GM23338 (cell line): Measurements from ENCODE around the gene KAT2B. TPM values are rescaled to one million over a fixed set of nuclear protein-coding genes. Genes with fewer than 3 reads are reported as not detected.

Experiments
- ATAC-seq: fragments of 200-7000 bp; cut with Tn5 transposase; 3 replicates; pipeline ENCODE4 v1.9.1; 2020
- DNase-seq: peaks from one replicate; pipeline ENCODE4 v3.0.0-alpha.2; 2015; ENCODE audit warnings: low spot score
- H2AFZ ChIP-seq: fragments of 200-600 bp; sonication (generic); 2 replicates; pipeline ENCODE4 v1.8.0; 2016; ENCODE audit warnings: antibody characterized with exemption, mild to moderate bottlenecking, moderate library complexity
- H3F3A ChIP-seq: fragments of 200-600 bp; sonication (generic); replicated peaks from 2 replicates; pipeline ENCODE4 v1.8.0; 2017; ENCODE audit warnings: antibody characterized with exemption, mixed run types, low read depth
- H3K27ac ChIP-seq: fragments of 200-600 bp; sonication (generic); 2 replicates; pipeline ENCODE4 v1.6.1; 2016; ENCODE audit warnings: low read depth
- H3K27me3 ChIP-seq: fragments of 200-600 bp; sonication (generic); 2 replicates; pipeline ENCODE4 v1.8.0; 2016; ENCODE audit warnings: mild to moderate bottlenecking, mixed run types, moderate library complexity; ENCODE audit not compliant: insufficient read depth
- H3K36me3 ChIP-seq: fragments of 200-600 bp; sonication (generic); 2 replicates; pipeline ENCODE4 v1.8.0; 2016; ENCODE audit warnings: mild to moderate bottlenecking; ENCODE audit not compliant: insufficient read depth
- H3K4me1 ChIP-seq: fragments of 200-600 bp; sonication (generic); 2 replicates; pipeline ENCODE4 v1.8.0; 2016; ENCODE audit warnings: mild to moderate bottlenecking, moderate library complexity; ENCODE audit not compliant: insufficient read depth
- H3K4me2 ChIP-seq: fragments of 200-600 bp; sonication (generic); 2 replicates; pipeline ENCODE4 v1.7.1; 2017; ENCODE audit warnings: mixed run types
- H3K4me3 ChIP-seq: fragments of 200-600 bp; sonication (generic); 2 replicates; pipeline ENCODE4 v1.6.1; 2016; ENCODE audit warnings: mixed run types
- H3K79me2 ChIP-seq: fragments of 200-600 bp; sonication (generic); replicated peaks from 2 replicates; pipeline ENCODE4 v1.8.0; 2017; ENCODE audit warnings: mild to moderate bottlenecking; ENCODE audit not compliant: insufficient read depth
- H3K9me2 ChIP-seq: fragments of 200-600 bp; sonication (generic); 2 replicates; pipeline ENCODE4 v1.8.0; 2017; ENCODE audit not compliant: insufficient read depth
- H4K20me1 ChIP-seq: fragments of 200-600 bp; sonication (generic); replicated peaks from 2 replicates; pipeline ENCODE4 v1.8.0; 2017; ENCODE audit warnings: mild to moderate bottlenecking; ENCODE audit not compliant: insufficient read depth
- H3K27ac Mint-ChIP-seq: 2 replicates; pipeline ENCODE4 v1.8.0; 2020; ENCODE audit warnings: inconsistent platforms, mild to moderate bottlenecking, moderate library complexity, mixed read lengths
- H3K27me3 Mint-ChIP-seq: 3 replicates; pipeline ENCODE4 v1.8.0; 2022; ENCODE audit warnings: low read depth, mild to moderate bottlenecking, moderate library complexity, mixed read lengths, inconsistent platforms; ENCODE audit not compliant: insufficient read depth, poor library complexity
- H3K36me3 Mint-ChIP-seq: 3 replicates; pipeline ENCODE4 v1.8.0; 2021; ENCODE audit warnings: low read depth, mild to moderate bottlenecking, inconsistent platforms, moderate library complexity, mixed read lengths
- H3K4me1 Mint-ChIP-seq: 3 replicates; pipeline ENCODE4 v1.8.0; 2020; ENCODE audit warnings: mild to moderate bottlenecking, inconsistent platforms, mixed read lengths
- H3K4me3 Mint-ChIP-seq: 3 replicates; pipeline ENCODE4 v1.8.0; 2021; ENCODE audit warnings: moderate library complexity, mild to moderate bottlenecking, inconsistent platforms, mixed read lengths
- H3K9me3 Mint-ChIP-seq: 3 replicates; pipeline ENCODE4 v1.8.0; 2020; ENCODE audit warnings: moderate library complexity, mild to moderate bottlenecking, inconsistent platforms, mixed read lengths
- EZH2phosphoT487 ChIP-seq: fragments of 200-600 bp; sonication (generic); IDR thresholded peaks from one replicate; pipeline ENCODE4 v1.8.1; 2018; ENCODE audit warnings: antibody characterized with exemption; ENCODE audit not compliant: unreplicated experiment
- POLR2AphosphoS5 ChIP-seq: IDR thresholded peaks from 2 replicates; pipeline ENCODE4 v1.6.1; 2016; ENCODE audit warnings: antibody characterized with exemption, low read depth
- ZNF114 ChIP-seq: fragments of 250-450 bp; sonication (Bioruptor Pico); IDR thresholded peaks from 2 replicates; pipeline ENCODE4 v1.5.0; 2020; ENCODE audit warnings: mild to moderate bottlenecking, moderate library complexity
- polyA plus RNA-seq: library from polyadenylated mRNA; unstranded; fragments of >200 nt; fragmentation: Nextera tagmentation; extraction: Ambion mirVana; gene quantifications from 2 replicates; pipeline ENCODE4 v1.2.1, GENCODE V29; 2016
- total RNA-seq: library from RNA; depleted of rRNA; stranded (reverse); fragments of >200 nt; shearing (Covaris generic); gene quantifications from 2 replicates; pipeline ENCODE4 v1.2.3, GENCODE V29; 2014
- TF ChIP-seq, protein P1 (sequence below): IDR thresholded peaks from one replicate; pipeline ENCODE4 v1.6.1; 2018; ENCODE audit warnings: antibody characterized with exemption; ENCODE audit not compliant: unreplicated experiment
- TF ChIP-seq, protein P2 (sequence below), 2 experiments: fragments of 200-600 bp in 1 of 2; sonication (generic) in 1 of 2; conservative IDR thresholded peaks; 2 replicates each; pipeline versions ENCODE4 v1.5.1 to v1.6.1; 2016 to 2017; ENCODE audit warnings: antibody characterized with exemption in 2 of 2, low read depth in 2 of 2, mild to moderate bottlenecking in 2 of 2, moderate library complexity in 1 of 2
- TF ChIP-seq, protein P3 (sequence below): IDR thresholded peaks from 2 replicates; pipeline ENCODE4 v1.6.1; 2016; ENCODE audit warnings: antibody characterized with exemption

Gene KAT2B
- total and polyA plus RNA-seq, 2 experiments from 2014 or later, result 1.3 to 4.4 TPM

DNA sequence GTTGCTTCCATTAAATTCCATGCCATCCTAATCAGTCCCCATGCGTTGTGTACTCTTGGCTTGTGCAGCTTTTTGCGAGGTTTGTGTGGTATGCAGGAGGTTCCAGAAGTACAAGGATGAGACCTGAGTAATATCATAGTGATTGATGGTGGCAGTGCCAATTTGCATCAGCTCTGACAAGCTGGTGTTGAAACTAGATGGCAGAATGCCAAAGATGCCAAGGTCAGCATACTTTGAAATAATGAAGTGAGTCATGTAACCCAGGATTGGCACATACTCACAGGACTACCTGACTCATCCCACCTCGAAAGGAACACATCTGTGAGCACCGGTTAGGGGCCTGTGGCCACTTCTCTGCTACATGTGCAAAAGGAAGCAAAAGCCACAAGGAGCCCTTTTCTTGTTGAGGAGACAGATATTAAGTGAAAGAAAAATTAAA, 14.3 kb downstream of the KAT2B start (continued):
- TF ChIP-seq, protein P1, sequence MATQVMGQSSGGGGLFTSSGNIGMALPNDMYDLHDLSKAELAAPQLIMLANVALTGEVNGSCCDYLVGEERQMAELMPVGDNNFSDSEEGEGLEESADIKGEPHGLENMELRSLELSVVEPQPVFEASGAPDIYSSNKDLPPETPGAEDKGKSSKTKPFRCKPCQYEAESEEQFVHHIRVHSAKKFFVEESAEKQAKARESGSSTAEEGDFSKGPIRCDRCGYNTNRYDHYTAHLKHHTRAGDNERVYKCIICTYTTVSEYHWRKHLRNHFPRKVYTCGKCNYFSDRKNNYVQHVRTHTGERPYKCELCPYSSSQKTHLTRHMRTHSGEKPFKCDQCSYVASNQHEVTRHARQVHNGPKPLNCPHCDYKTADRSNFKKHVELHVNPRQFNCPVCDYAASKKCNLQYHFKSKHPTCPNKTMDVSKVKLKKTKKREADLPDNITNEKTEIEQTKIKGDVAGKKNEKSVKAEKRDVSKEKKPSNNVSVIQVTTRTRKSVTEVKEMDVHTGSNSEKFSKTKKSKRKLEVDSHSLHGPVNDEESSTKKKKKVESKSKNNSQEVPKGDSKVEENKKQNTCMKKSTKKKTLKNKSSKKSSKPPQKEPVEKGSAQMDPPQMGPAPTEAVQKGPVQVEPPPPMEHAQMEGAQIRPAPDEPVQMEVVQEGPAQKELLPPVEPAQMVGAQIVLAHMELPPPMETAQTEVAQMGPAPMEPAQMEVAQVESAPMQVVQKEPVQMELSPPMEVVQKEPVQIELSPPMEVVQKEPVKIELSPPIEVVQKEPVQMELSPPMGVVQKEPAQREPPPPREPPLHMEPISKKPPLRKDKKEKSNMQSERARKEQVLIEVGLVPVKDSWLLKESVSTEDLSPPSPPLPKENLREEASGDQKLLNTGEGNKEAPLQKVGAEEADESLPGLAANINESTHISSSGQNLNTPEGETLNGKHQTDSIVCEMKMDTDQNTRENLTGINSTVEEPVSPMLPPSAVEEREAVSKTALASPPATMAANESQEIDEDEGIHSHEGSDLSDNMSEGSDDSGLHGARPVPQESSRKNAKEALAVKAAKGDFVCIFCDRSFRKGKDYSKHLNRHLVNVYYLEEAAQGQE, result no peak

DNA sequence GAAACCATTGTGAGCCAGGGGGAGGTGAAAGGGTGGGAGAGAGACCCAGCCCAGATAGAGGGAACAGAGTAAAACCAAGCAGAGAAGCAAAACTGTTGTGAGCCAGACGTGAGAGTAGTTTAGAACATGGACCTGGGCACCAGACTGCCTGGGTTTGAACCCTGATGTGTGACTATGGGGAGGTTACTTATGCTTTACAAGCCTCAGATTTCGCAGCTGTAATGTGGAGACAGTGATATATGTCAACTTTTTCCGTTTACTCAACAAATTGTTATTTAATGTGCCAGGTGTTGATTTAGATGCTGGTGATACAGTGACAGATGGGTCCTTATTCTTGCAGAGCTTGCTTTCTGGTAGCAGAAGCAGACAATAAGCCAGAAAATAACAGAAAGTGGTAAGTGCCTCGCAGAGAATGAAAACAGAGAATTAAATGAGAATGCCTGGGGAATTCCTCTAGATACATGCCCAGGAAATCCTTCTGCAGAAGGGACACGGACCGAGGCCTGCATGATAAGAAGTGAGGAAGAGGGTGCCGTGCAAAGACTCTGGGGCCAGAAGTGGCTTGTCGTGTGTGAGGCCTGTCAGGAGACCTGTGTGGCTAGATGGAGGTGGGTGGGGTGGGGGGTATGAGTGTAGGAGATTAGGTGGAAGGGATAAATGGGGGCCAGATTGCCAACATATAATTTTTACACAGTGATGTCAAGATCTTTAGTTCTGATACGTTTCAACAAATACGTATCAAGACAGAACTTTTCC, 15.0 kb downstream of the KAT2B start:
- Histone ChIP-seq H3F3A (no peaks in the 10 kb centered on the region), H3K27ac (no peak overlapping the region), H4K20me1 (no peaks in the 10 kb centered on the region; the same call in 1 of the 2 replicates), H3K4me1 (peaks cover 9% of the 10 kb centered on the region), H3K36me3 (no peaks in the 10 kb centered on the region), H3K9me2 (no peaks in the 10 kb centered on the region), H3K4me2 (peak overlapping the region; percentile 51; the same call in 1 of the 2 replicates), H3K27me3 (no peaks in the 10 kb centered on the region), H2AFZ (no peak overlapping the region), H3K4me3 (no peak overlapping the region), H3K79me2 (no peaks in the 10 kb centered on the region)
- Mint-ChIP-seq H3K27ac (no peak overlapping the region), H3K36me3 (no peaks in the 10 kb centered on the region), H3K9me3 (no peaks in the 10 kb centered on the region), H3K4me3 (no peak overlapping the region), H3K27me3 (no peaks in the 10 kb centered on the region), H3K4me1 (no peaks in the 10 kb centered on the region)
- DNase-seq, result peak; percentile 22
- TF ChIP-seq EZH2phosphoT487 (no peak), ZNF114 (CRISPR knock-in tag) (no peak), POLR2AphosphoS5 (no peak)
- TF ChIP-seq, protein P2, sequence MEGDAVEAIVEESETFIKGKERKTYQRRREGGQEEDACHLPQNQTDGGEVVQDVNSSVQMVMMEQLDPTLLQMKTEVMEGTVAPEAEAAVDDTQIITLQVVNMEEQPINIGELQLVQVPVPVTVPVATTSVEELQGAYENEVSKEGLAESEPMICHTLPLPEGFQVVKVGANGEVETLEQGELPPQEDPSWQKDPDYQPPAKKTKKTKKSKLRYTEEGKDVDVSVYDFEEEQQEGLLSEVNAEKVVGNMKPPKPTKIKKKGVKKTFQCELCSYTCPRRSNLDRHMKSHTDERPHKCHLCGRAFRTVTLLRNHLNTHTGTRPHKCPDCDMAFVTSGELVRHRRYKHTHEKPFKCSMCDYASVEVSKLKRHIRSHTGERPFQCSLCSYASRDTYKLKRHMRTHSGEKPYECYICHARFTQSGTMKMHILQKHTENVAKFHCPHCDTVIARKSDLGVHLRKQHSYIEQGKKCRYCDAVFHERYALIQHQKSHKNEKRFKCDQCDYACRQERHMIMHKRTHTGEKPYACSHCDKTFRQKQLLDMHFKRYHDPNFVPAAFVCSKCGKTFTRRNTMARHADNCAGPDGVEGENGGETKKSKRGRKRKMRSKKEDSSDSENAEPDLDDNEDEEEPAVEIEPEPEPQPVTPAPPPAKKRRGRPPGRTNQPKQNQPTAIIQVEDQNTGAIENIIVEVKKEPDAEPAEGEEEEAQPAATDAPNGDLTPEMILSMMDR (conservative IDR thresholded peaks at IDR 0.05; ENCODE audit: low read depth in 2 of 2), result no peak
- TF ChIP-seq, protein P3, sequence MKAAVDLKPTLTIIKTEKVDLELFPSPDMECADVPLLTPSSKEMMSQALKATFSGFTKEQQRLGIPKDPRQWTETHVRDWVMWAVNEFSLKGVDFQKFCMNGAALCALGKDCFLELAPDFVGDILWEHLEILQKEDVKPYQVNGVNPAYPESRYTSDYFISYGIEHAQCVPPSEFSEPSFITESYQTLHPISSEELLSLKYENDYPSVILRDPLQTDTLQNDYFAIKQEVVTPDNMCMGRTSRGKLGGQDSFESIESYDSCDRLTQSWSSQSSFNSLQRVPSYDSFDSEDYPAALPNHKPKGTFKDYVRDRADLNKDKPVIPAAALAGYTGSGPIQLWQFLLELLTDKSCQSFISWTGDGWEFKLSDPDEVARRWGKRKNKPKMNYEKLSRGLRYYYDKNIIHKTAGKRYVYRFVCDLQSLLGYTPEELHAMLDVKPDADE, result no peak
- ATAC-seq, result peak; percentile 29; the same call in 1 of the 3 replicates
